Occipital lobe (tissue), 3 donors: ENCODE data around the gene SLC5A4. TPM values are rescaled to one million over a fixed set of nuclear protein-coding genes. Genes with fewer than 3 reads are reported as not detected.
"Not testable (repeated sequence)": the region's sequence is repeated elsewhere in the genome, so short reads cannot be mapped to it uniquely, and the experiment has no call there.

Experiments used
- DNase-seq: peaks from one replicate; lab custom pipeline; 2025; lab: John Stamatoyannopoulos, UW
- small RNA-seq: library from RNA; depleted of rRNA; stranded (forward); fragments of <200 nt; gene quantifications from one replicate; pipeline ENCODE3, GENCODE V24; 2014
- total RNA-seq: library from RNA; depleted of rRNA; stranded (reverse); fragments of >200 nt; gene quantifications from one replicate; pipeline ENCODE4 v1.2.3, GENCODE V29; 2014

Gene SLC5A4
- total RNA-seq, 1 donor from 2014 or later = not detected

DNA sequence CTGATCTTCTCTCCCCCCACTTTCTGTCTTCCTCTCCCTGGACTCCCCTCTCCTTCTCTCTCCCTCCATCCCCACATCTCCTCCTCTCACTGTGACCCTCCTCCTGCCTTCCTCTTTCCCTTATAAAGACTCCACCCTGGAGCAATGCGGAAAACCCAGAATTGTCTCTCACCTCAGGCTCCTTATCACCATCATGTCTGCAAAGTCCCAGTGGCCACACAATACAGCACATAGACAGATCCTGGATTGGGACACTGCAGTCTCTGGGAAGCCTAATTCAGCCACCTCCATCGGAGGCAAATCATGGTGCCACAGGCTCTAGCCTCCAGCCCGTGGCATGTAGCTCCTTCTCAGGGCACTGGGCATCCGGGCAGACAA lies 53.0 kb downstream of the SLC5A4 start:
- DNase-seq = no peak

DNA sequence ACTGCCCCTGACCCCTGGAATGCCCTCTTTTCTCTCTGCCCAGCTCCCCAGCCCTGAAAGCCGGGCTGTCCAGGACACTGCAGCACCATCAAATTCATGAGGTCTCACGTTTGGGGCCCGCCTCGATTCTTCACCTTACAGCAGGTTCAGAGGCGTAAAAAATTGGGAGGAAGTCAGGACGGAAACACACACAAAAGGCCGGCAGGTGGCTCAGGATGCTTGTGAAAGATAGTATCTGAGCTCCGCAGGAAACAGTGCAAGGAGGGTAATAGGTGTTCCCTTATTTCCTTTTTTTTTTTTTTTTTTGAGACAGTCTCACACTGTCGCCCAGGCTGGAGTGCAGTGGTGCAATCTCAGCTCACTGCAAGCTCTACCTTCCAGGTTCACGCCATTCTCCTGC lies 54.4 kb downstream of the SLC5A4 start:
- no peak for DNase-seq

DNA sequence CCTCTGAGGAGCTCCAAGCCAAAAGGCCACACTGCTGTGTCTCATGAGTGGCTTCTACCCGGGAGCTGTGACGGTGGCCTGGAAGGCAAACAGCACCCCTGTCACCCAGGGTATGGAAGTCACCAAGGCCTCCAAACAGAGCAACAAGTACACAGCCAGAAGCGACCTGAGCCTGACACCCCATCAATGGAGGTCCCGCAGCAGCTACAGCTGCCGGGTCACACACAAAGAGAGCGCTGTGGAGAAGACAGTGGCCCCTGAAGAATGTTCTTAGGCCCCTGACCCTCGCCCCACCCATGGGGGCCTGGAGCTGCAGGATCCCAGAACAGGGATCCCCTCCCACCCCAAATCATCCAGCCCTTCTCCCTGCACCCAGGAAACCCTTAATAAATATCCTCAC lies 55.2 kb downstream of the SLC5A4 start:
- DNase-seq = no peak

DNA sequence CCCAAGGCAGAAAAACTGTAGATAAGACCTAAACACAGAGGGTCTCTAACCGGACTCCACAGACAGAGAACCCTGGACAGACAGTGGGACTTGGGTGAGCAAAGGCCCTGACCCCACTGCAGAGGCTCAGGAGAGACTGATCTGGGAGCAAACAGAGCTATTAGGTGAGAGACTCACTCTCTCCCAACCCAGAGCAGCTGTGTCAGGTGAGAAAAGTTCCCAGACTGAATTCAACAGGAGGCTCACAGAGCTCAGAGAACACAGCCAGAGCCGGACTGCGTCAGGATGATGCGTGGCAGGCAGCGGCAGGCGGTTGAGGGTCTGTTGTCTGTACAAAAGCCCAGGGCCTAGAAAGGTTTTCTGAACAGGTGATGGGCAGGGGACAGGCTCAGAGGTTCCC lies 55.8 kb downstream of the SLC5A4 start:
- DNase-seq = no peak

DNA sequence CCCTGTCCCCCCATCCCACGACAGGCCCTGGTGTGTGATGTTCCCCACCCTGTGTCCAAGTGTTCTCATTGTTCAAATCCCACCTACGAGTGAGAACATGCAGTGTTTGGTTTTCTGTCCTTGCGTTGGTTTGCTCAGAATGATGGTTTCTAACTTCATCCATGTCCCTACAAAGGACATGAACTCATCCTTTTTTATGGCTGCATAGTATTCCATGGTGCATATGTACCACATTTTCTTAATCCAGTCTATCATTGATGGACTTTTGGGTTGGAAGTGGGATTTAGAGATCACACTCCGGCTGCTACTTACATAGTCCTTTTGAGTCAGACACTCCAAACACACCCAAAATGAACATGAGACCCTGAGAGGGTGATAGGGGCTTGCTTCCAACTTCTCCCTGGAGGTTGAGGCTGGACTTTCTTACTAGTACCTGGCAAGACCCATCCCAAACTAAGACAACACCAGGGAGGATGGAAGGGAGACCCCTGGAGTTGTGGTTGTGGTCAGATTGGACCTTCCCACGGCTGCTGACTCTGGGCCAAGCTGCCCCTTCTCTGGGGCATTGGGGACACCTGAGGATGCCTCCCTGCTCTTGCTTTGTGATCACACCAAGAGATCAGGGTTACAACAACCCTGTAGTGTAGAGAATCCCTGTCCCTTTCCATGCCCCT lies 57.5 kb downstream of the SLC5A4 start:
- DNase-seq = not testable (repeated sequence)

DNA sequence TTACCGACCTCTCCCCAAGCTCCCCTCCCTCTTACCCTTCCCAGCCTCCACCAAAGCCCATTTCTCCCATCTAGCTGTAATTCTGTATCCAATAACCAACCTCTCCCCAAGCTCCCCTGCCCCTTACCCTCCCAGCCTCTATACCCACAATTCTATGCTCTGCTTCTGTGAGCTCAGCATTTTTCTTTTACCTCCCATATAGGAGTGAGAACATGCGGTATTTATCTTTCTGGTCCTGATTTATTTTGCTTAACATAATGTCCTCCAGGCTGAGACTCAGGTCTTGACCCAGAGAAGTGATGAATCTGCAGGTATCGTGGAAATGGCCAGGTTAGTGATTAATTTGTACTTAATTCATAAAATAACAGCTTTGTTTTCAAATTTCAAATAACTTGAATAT lies 59.2 kb downstream of the SLC5A4 start:
- not testable (repeated sequence) for DNase-seq

DNA sequence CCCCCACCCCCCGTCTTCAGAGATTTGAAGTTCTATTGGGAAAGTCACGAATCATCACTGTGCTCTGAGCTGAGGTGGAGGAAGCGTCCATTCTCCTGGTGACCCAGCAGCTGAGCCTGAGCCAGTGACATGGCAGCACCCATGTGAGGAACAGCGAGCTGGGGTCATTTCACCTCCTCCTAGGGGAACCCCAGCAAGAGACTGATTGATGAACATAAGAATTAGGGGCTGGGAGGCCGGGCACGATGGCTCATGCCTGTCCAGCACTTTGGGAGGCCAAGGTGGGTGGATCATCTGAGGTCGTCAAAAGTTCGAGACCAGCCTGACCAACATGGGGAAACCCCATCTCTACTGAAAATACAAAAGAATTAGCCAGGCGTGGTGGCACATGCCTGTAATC lies 61.8 kb downstream of the SLC5A4 start:
- DNase-seq = not testable (repeated sequence)

DNA sequence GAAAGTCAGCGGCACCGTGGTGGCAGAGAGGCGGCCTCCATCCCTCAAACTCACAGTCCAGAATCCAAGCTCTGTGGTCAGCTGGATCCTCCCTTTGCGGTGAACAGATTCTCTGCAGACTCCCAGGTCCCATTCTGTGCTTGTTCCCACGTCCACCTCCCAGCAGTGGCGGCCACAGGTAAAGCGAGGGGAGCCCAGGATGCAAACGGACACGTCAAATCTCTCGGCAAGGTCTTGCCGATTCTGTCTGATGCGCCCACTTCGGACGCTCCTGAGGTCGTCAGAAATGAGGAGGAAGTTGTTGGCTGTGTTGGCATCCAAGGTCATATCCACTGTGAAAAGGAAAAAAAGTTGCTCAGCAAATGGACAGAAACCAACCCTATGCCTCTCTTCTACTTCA lies 64.1 kb downstream of the SLC5A4 start:
- not testable (repeated sequence) for DNase-seq

DNA sequence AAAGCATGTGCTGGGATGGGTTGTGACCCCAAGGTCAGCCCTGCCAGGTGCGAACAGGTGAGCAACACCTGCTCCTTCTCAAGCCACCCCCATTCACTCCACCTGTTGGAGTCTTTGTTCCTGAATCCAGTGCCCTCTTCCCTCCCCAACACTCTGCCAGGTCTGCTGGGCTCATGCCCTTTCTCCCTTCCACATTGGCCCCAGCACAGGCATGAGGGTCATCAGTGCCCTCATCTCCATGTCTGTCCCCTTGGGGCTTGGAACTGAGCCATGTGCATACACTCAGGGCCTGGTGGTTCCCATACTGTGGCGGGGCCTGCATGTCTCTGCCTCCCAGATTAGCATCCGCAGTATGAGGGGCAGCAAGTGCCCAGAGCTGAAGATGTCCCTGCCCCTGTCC lies 69.3 kb downstream of the SLC5A4 start:
- no peak for DNase-seq

DNA sequence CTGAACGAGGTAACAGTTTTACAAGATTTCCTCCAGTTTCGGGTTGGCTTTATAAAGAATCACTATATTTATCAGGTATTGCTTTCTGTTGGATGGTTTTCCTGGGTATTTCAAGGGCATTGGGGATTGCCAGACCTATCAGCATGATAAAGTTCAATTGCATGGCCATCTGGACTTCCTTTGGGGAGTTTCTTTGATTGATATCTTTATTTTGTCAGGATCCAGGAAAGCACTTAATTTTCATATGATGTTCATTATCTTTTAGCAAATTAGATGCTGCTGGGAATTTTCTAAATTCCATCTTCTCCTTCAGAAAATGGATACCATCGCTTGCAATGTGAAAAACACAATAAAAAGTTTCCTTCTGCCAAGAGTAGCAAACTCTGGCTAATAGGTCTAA lies 71.5 kb downstream of the SLC5A4 start:
- no peak for DNase-seq

DNA sequence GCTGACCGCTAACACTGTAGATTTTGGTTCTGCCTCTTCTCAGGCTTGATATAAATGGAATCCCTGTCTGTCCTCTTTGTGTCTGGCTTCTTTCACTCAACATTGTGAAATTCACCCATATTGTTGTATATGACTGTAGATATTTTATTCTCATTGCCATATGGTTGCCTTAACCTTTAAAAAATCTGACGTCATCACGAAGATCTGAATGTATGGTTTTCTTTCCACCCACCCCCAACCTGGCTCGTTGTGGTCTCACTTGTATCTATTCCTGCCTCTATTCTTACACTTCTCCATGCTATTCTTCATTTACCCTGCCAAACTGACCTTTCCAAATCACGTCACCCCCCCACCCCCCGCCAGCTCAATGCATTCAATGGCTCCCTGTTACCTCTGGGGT lies 74.1 kb downstream of the SLC5A4 start:
- DNase-seq = no peak

DNA sequence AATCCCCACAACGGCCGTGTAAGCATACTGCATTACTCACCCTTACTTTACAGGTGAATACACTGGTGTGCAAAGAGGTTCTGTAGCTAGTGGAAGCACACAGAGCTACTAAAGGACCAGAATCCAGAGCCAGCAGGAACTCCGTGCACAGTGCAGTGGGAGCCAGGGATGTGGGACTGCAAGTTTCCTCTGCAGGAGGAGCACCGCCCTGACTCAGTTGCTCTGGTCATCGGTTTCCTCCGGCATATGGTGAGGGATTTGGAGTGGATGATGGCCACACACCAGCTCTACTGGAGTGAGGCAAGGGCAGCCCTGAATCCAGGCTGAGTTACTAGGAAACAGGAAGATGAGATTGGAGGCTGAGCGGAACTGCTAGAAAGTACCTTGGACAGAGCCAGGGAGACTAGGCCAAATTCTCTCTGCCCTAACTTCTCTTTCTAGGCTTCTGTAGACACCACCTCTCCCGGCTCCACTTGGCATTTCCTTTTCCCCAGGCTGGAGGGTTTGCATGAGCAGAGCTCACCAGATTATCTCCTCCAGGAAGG lies 77.9 kb downstream of the SLC5A4 start:
- DNase-seq = no peak

DNA sequence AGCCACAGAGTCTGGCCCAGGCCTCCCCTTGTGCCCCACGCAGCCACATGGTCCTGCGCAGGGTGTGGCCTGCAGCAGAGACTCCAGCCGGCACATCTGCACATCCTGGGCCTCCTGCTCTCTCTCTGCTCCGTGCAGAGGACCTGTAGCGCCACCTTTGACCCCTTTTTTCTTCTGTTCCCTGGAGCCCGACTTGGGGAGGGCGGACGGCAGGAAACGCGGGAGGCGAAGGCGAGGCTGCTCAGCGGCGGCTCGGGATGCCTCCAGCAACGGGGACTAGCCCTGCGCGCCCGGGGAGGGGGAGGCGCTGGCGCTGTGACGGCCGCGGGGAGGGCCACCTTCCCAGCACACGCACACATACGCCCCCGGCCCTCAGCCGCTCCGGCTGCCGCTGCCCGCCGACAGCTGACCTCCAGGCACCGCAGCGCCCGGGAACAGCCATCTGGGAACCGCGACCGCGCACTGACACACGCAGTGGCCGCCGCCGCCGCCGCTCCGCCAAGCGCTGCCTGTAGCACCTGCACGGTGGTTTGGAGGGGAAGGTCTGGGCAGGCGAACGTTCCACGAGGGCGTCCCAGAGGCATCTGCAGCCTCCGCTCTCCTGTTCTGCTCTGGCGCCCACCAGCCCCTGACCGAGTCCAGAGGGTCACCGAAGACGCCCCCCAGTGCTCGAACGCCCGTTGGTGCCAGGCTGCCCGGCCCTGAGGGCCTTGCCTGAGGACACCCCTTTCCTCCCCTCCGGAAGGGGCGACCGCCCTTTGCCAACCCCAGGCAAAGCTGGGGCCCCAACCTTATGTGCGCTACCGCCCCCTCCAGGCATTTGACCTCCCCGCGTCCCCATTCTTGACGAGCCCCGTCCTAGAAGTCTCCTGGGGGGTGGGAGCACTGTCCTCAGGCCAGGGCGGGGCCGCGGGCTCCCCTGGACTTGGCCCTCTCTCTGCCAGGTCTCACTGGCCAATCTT lies 79.2 kb downstream of the SLC5A4 start:
- no peak for DNase-seq

DNA sequence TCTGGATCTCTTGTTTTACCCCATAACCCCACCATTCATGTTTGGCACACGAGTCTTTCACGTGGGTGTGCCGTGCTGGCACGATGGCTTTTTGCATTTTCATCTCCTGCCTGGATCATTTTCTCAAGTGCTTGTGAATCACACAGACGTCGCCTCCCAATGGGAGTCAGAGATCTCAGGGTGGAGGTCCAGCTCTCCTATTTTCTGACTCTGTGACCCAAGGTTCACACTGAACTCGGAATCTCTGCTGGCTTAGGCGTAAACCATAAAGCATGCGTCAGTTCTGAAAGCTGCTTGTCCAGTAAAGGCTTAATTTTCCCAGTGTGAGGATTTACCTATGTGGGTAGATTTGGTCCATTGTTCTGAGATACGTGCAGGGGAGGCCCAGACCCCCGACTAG lies 80.0 kb downstream of the SLC5A4 start:
- no peak for DNase-seq

Small RNA genes lying within 50 kb of the gene (small RNA-seq; reads per million reads assigned to genes)
- gene RF02171 = not detected

Other genes with a start within 250 kb of the SLC5A4 start
- not detected for gene SLC5A1, start 212.1 kb downstream of the SLC5A4 start, total RNA-seq
- not detected for gene C22orf42, start 96.0 kb downstream of the SLC5A4 start, total RNA-seq
- gene RFPL2, start 50.3 kb downstream of the SLC5A4 start, total RNA-seq = 0.31 TPM
- gene RFPL3, start 102.5 kb upstream of the SLC5A4 start, total RNA-seq = not detected
- gene RTCB, start 156.9 kb upstream of the SLC5A4 start, total RNA-seq = 61.8 TPM
- not detected for gene BPIFC, start 209.1 kb upstream of the SLC5A4 start, total RNA-seq
- gene FBXO7, start 219.5 kb upstream of the SLC5A4 start, total RNA-seq = 57.7 TPM